Measurements from ENCODE around the gene ADGRV1. TPM values are rescaled to one million over a fixed set of nuclear protein-coding genes. Genes with fewer than 3 reads are reported as not detected.

Gene ADGRV1
- total RNA-seq, 1 experiment from 2014 or later, result 64.8 TPM

- Mint-ChIP-seq H3K4me3 (no peak overlapping the region), H3K27ac (0 out of 7 replicates have a peak overlapping the region, but pooled peaks of 1 of the 3 experiments have one; percentile 16), H3K4me1 (peaks cover 16 to 33% of the 10 kb centered on the region in 2 experiments), H3K9me3 (no peaks in the 10 kb centered on the region), H3K27me3 (ENCODE audit: low read depth) (no peaks in the 10 kb centered on the region), H3K36me3 (ENCODE audit: insufficient read depth in 1 of 3, low read depth in 3 of 3) (peaks cover 0 to 5% (median 4%) of the 10 kb centered on the region in 3 experiments; a peak in 3 of 7 replicates)
- no CpG with 5 or more reads among the region's 1 CpG for WGBS (ENCODE audit: extremely low coverage, insufficient read length, low lambda C conversion rate)
- Histone ChIP-seq H3K18ac (ENCODE audit: insufficient read length, low read depth, low read length) (no peak overlapping the region), H2BK12ac (ENCODE audit: insufficient read length, low read depth, low read length) (no peak overlapping the region), H2BK120ac (ENCODE audit: low read depth, low read length, poor library complexity, severe bottlenecking) (no peak overlapping the region), H3K4me2 (ENCODE audit: insufficient read depth, insufficient read length, low read length) (no peak overlapping the region), H3K14ac (ENCODE audit: insufficient read depth, low read length) (no peak overlapping the region), H3K23me2 (ENCODE audit: insufficient read length, low read depth, low read length, poor library complexity, severe bottlenecking) (no peaks in the 10 kb centered on the region), H2BK20ac (ENCODE audit: low read depth, low read length, poor library complexity, severe bottlenecking) (no peak overlapping the region), H4K5ac (ENCODE audit: insufficient read length, low read depth, low read length) (no peak overlapping the region), H4K8ac (replicated peaks; ENCODE audit: insufficient read length, low read depth, low read length) (no peak overlapping the region), H3K27me3 (ENCODE audit: insufficient read depth, low read length) (no peaks in the 10 kb centered on the region), H3K27ac (ENCODE audit: insufficient read length, low read depth, low read length) (no peak overlapping the region), H2AFZ (ENCODE audit: low read length) (no peak overlapping the region), H3K9ac (ENCODE audit: extremely low read depth, insufficient read length, low read length) (no peak overlapping the region), H3K4ac (ENCODE audit: low read depth, low read length) (no peak overlapping the region), H2AK5ac (ENCODE audit: insufficient read length, low read length) (no peak overlapping the region), H3K23ac (ENCODE audit: insufficient read length, low read depth, low read length) (no peak overlapping the region), H3K4me1 (ENCODE audit: insufficient read depth, low read length) (no peaks in the 10 kb centered on the region; the same call in 1 of the 2 replicates), H2BK15ac (ENCODE audit: low read depth, low read length) (no peak overlapping the region), H4K91ac (ENCODE audit: insufficient read length, low read depth, low read length) (no peak overlapping the region), H3K56ac (ENCODE audit: insufficient read length, low read depth, low read length) (no peak overlapping the region), H3K9me3 (ENCODE audit: control insufficient read depth, low read depth, low read length) (no peaks in the 10 kb centered on the region), H4K20me1 (ENCODE audit: control insufficient read depth, insufficient read depth, insufficient read length) (no peaks in the 10 kb centered on the region), H3K79me1 (ENCODE audit: insufficient read depth, low read depth, low read length, poor library complexity, severe bottlenecking) (no peaks in the 10 kb centered on the region), H2BK5ac (ENCODE audit: insufficient read length, low read length) (no peak overlapping the region), H3K79me2 (ENCODE audit: insufficient read depth, low read length) (no peaks in the 10 kb centered on the region), H3T11ph (ENCODE audit: low read length) (no peak overlapping the region)
- no peak for DNase-seq
- TF ChIP-seq CTCF (conservative IDR thresholded peaks at IDR 0.05), result no peak
Measured at GRCh38 chr5:90911169-90911568, 352.6 kb downstream of the ADGRV1 start.

All from H9 (cell line).